Body of pancreas (tissue), 4 donors: Measurements from ENCODE around the gene ASTN2.

Source experiments
- POLR2A ChIP-seq, 3 donors: fragments of 450-650 bp; IDR thresholded peaks; one replicate each; pipeline ENCODE4 v1.6.1; 2016; ENCODE audit warnings: antibody characterized with exemption in 3 of 3, mild to moderate bottlenecking in 2 of 3
- TF ChIP-seq, protein P1 (sequence below), 7 experiments: fragments of 450-650 bp in 4 of 7; fragments of 200-600 bp in 3 of 7; sonication (generic) in 3 of 7; IDR thresholded peaks; one replicate each; pipeline ENCODE4 v1.5.1; 2016 to 2019; ENCODE audit warnings: antibody characterized with exemption in 7 of 7

DNA sequence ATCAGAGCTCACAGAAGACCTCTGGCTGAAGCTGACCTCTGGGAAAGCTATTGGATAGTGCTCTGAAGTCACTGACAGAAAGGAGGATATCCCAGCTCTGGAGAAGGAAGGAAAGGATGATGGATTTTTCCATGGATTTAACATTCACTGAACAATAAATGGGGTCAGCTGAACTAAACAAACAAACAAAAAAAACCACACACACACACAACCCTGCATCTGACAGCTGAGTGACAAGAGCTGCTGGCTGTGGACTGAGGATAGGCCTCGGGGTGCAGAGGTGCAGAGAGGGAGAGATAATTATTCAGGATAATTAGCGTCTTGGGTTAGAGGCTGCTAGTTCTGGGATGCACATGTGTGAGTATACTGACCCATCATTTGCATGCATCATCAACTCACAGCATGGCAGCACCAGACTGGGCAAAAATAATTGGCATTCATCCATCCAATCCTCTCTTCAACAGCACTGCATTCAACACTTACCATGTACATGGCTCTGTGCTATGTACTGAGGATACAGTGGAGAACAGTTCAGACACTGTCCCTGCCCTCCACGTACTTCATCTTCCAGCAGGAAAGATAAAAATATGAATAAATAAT lies 859.2 kb downstream of the ASTN2 start:
- no peak for TF ChIP-seq POLR2A (IDR thresholded peaks at IDR 0.05)
- TF ChIP-seq, protein P1, sequence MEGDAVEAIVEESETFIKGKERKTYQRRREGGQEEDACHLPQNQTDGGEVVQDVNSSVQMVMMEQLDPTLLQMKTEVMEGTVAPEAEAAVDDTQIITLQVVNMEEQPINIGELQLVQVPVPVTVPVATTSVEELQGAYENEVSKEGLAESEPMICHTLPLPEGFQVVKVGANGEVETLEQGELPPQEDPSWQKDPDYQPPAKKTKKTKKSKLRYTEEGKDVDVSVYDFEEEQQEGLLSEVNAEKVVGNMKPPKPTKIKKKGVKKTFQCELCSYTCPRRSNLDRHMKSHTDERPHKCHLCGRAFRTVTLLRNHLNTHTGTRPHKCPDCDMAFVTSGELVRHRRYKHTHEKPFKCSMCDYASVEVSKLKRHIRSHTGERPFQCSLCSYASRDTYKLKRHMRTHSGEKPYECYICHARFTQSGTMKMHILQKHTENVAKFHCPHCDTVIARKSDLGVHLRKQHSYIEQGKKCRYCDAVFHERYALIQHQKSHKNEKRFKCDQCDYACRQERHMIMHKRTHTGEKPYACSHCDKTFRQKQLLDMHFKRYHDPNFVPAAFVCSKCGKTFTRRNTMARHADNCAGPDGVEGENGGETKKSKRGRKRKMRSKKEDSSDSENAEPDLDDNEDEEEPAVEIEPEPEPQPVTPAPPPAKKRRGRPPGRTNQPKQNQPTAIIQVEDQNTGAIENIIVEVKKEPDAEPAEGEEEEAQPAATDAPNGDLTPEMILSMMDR (IDR thresholded peaks at IDR 0.05) = no peak
